K562 (cell line): ENCODE data around the gene HMCN1. TPM values are rescaled to one million over a fixed set of nuclear protein-coding genes. Genes with fewer than 3 reads are reported as not detected.

Source experiments
- ATAC-seq: fragments of 200-7000 bp; cut with Tn5 transposase; 3 replicates; pipeline ENCODE4 v1.9.1; 2020; ENCODE audit warnings: moderate library complexity
- BruUV-seq: library from RNA; stranded (reverse); fragments of 400-500 nt; replicated peaks from 2 replicates; lab custom pipeline; 2021; lab: Mats Ljungman, UMichigan
- CTCF ChIA-PET: fragments of 300-600 bp; formaldehyde crosslinking; extraction: SDS; loops from one replicate; lab custom pipeline; 2021; ENCODE audit warnings: low intra/inter-chr PET ratio; lab: Yijun Ruan, JAX
- POLR2A ChIA-PET: fragments of 300-600, 350-650 bp; sonication (Branson Sonifier 250); formaldehyde crosslinking; extraction: SDS; loops from one replicate; lab custom pipeline; 2021; ENCODE audit warnings: antibody characterized with exemption, inconsistent platforms; lab: Yijun Ruan, JAX
- DNase-seq, 4 experiments: peaks; one replicate each; pipeline versions ENCODE4 v3.0.0 to v3.0.0-alpha.2; 2011 to 2018; ENCODE audit warnings: low spot score in 3 of 4, mixed read lengths in 3 of 4; ENCODE audit errors: extremely low read depth in 1 of 4
- FAIRE-seq: peaks from 2 replicates; lab custom pipeline; 2011; peaks lifted over from hg19 to GRCh38; lab: Jason Lieb, UNC
- H2AFZ ChIP-seq: 2 replicates; pipeline ENCODE4 v1.6.0; 2011; ENCODE audit warnings: low read depth, low read length, control low read depth, inconsistent platforms
- H3K27ac ChIP-seq: fragments of 200-600 bp; 3 replicates; pipeline ENCODE4 v1.8.0; 2011; ENCODE audit warnings: low read depth, mild to moderate bottlenecking, control low read depth, inconsistent platforms, low read length, moderate library complexity, mixed read lengths; ENCODE audit errors: extremely low read depth
- H3K27me3 ChIP-seq, 2 experiments: fragments of 300-600 bp in 1 of 2; 2 replicates in 1 of 2; 3 replicates in 1 of 2; pipeline versions ENCODE4 v1.6.0 to v1.8.0; 2011; ENCODE audit warnings: inconsistent platforms in 2 of 2, low read length in 2 of 2, mild to moderate bottlenecking in 1 of 2, mixed read lengths in 1 of 2, moderate library complexity in 1 of 2; ENCODE audit not compliant: control insufficient read depth in 2 of 2, insufficient read depth in 2 of 2
- H3K36me3 ChIP-seq: fragments of 300-600 bp; 3 replicates; pipeline ENCODE4 v1.8.0; 2011; ENCODE audit warnings: mild to moderate bottlenecking, low read length, inconsistent platforms; ENCODE audit not compliant: control insufficient read depth, insufficient read depth
- H3K4me1 ChIP-seq, 2 experiments: fragments of 200-600 bp in 1 of 2; replicated peaks in 1 of 2; 2 replicates in 1 of 2; 3 replicates in 1 of 2; pipeline versions ENCODE4 v1.5.1 to v1.8.0; 2011; ENCODE audit warnings: inconsistent platforms in 2 of 2, low read length in 2 of 2, mild to moderate bottlenecking in 1 of 2, mixed read lengths in 1 of 2, moderate library complexity in 1 of 2; ENCODE audit not compliant: control insufficient read depth in 2 of 2, insufficient read depth in 2 of 2
- H3K4me2 ChIP-seq: 2 replicates; pipeline ENCODE4 v1.6.1; 2011; ENCODE audit warnings: low read length, control low read depth, inconsistent platforms, mixed read lengths; ENCODE audit not compliant: insufficient read depth
- H3K4me3 ChIP-seq: fragments of 200-600 bp; sonication (generic), shearing (Covaris generic); 2 replicates; pipeline ENCODE4 v1.5.1; 2016; ENCODE audit warnings: control low read depth, inconsistent platforms
- H3K79me2 ChIP-seq: fragments of 200-600 bp; 3 replicates; pipeline ENCODE4 v1.8.0; 2011; ENCODE audit warnings: low read length, inconsistent platforms; ENCODE audit not compliant: control insufficient read depth, insufficient read depth
- H3K9ac ChIP-seq, 2 experiments: 2 replicates each; pipeline versions ENCODE4 v1.6.0 to v1.6.1; 2011; ENCODE audit warnings: low read depth in 2 of 2, low read length in 2 of 2, control low read depth in 1 of 2, inconsistent platforms in 1 of 2, mild to moderate bottlenecking in 1 of 2, mixed read lengths in 1 of 2; ENCODE audit not compliant: insufficient read depth in 1 of 2
- H3K9me1 ChIP-seq: one replicate; pipeline ENCODE4 v1.6.0; 2011; ENCODE audit warnings: inconsistent platforms, mild to moderate bottlenecking, low read length, moderate library complexity; ENCODE audit not compliant: control insufficient read depth, insufficient read depth
- H3K9me3 ChIP-seq: replicated peaks from 2 replicates; pipeline ENCODE4 v1.5.1; 2011; ENCODE audit warnings: low read depth, low read length, inconsistent platforms; ENCODE audit not compliant: control insufficient read depth, insufficient read depth
- H4K20me1 ChIP-seq: replicated peaks from 2 replicates; pipeline ENCODE4 v1.6.1; 2011; ENCODE audit warnings: low read length, inconsistent platforms, mixed read lengths; ENCODE audit not compliant: control insufficient read depth, insufficient read depth
- BCL6 ChIP-seq: fragments of 250-450 bp; sonication (Bioruptor Pico); IDR thresholded peaks from 2 replicates; pipeline ENCODE4 v1.4.0; 2020
- DACH1 ChIP-seq: fragments of 450-650 bp; IDR thresholded peaks from 2 replicates; pipeline ENCODE4 v1.6.1; 2018; ENCODE audit not compliant: partially characterized antibody
- LCOR ChIP-seq: sonication (generic); formaldehyde crosslinking; IDR thresholded peaks from 2 replicates; pipeline ENCODE4 v1.8.0; 2022; ENCODE audit warnings: mild to moderate bottlenecking, missing genetic modification reagents
- MIER1 ChIP-seq: fragments of 450-650 bp; IDR thresholded peaks from 2 replicates; pipeline ENCODE4 v1.6.1; 2016; ENCODE audit warnings: antibody characterized with exemption, mild to moderate bottlenecking, low read depth
- ZC3H8 ChIP-seq: fragments of 450-650 bp; IDR thresholded peaks from 2 replicates; pipeline ENCODE4 v1.6.1; 2017
- WGBS: fragments of 100-300 bp; shearing (Covaris generic); methylation state at CpG from one replicate; pipeline ENCODE4 v1.1.6; 2016; ENCODE audit warnings: low coverage, mixed read lengths; ENCODE audit not compliant: insufficient coverage; ENCODE audit errors: missing lambda C conversion rate; 5-methylcytosine and 5-hydroxymethylcytosine counted together
- in situ Hi-C: fragments of 300-500 bp; cut with MboI; formaldehyde crosslinking; loops from 4 replicates; pipeline ENCODE4 v1.15.0; 2018; ENCODE audit warnings: inconsistent platforms, mixed read lengths
- intact Hi-C: fragments of 100-400 bp; cut with micrococcal nuclease; formaldehyde crosslinking; loops from 2 replicates; pipeline ENCODE4 v1.14.2; 2022
- polyA plus RNA-seq, 8 experiments: library from polyadenylated mRNA; depleted of rRNA in 4 of 8; stranded (reverse) in 5 of 8; unstranded in 3 of 8; fragments of >200 nt; fragmentation: Nextera tagmentation in 2 of 8; fragmentation: Illumina TruSeq in 1 of 8; extraction: Ambion mirVana in 2 of 8; extraction: Trizol in 1 of 8; gene quantifications; 2 replicates each; pipeline versions ENCODE4 v1.2.1 to v1.2.3, GENCODE V29; 2011 to 2014; ENCODE audit warnings: inconsistent platforms in 1 of 8, missing spikeins in 1 of 8
- total RNA-seq, 7 experiments: library from RNA; depleted of rRNA in 6 of 7; stranded (reverse); fragments of >200 nt in 6 of 7; fragmentation: Illumina TruSeq in 2 of 7; extraction: Trizol in 2 of 7; gene quantifications; 2 replicates each; pipeline versions ENCODE4 v1.2.1 to v1.2.3, GENCODE V29; 2011 to 2021; ENCODE audit warnings: low replicate concordance in 1 of 7
- TF ChIP-seq, protein P1 (sequence below), 2 experiments: fragments of 450-650 bp in 1 of 2; IDR thresholded peaks; 2 replicates each; pipeline ENCODE4 v1.6.1; 2011 to 2017; ENCODE audit warnings: low read depth in 2 of 2, antibody characterized with exemption in 1 of 2, borderline replicate concordance in 1 of 2, low read length in 1 of 2, mild to moderate bottlenecking in 1 of 2, mixed read lengths in 1 of 2; ENCODE audit not compliant: control insufficient read depth in 1 of 2

HMCN1 gene
- total and polyA plus RNA-seq, 9 of the 15 experiments (the other 6 are each of a cell fraction or from before 2014, with no cell fraction given), result 0.07 to 0.36 (median 0.21) TPM

GRCh38 chr1:185786524-185786923 lies 52.3 kb downstream of the HMCN1 start:
- 0% methylated on average over 3 of the region's 3 CpGs for WGBS
- in situ Hi-C loops (no loop called here), intact Hi-C loops (no loop called here)
- FAIRE-seq (no peak), DNase-seq (no peak), ATAC-seq (no peak)
- no peak overlapping the region for H3K4me2 ChIP-seq
- POLR2A ChIA-PET, result no interaction called here
- H3K9me1 ChIP-seq, result no peaks in the 10 kb centered on the region
- no peaks in the 10 kb centered on the region for H4K20me1 ChIP-seq
- no peak overlapping the region for H3K4me3 ChIP-seq
- no peaks in the 10 kb centered on the region; a peak in 1 of 5 replicates for H3K4me1 ChIP-seq
- H3K79me2 ChIP-seq, result no peaks in the 10 kb centered on the region
- H3K27ac ChIP-seq, result no peak overlapping the region
- no peak overlapping the region for H2AFZ ChIP-seq
- H3K9ac ChIP-seq, result no peak overlapping the region
- H3K9me3 ChIP-seq, result no peaks in the 10 kb centered on the region
- CTCF ChIA-PET, result no interaction called here
- TF ChIP-seq BCL6 (CRISPR knock-in tag) (no peak), MIER1 (no peak), ZC3H8 (no peak), LCOR (CRISPR knock-in tag) (no peak), DACH1 (no peak)
- TF ChIP-seq, protein P1, sequence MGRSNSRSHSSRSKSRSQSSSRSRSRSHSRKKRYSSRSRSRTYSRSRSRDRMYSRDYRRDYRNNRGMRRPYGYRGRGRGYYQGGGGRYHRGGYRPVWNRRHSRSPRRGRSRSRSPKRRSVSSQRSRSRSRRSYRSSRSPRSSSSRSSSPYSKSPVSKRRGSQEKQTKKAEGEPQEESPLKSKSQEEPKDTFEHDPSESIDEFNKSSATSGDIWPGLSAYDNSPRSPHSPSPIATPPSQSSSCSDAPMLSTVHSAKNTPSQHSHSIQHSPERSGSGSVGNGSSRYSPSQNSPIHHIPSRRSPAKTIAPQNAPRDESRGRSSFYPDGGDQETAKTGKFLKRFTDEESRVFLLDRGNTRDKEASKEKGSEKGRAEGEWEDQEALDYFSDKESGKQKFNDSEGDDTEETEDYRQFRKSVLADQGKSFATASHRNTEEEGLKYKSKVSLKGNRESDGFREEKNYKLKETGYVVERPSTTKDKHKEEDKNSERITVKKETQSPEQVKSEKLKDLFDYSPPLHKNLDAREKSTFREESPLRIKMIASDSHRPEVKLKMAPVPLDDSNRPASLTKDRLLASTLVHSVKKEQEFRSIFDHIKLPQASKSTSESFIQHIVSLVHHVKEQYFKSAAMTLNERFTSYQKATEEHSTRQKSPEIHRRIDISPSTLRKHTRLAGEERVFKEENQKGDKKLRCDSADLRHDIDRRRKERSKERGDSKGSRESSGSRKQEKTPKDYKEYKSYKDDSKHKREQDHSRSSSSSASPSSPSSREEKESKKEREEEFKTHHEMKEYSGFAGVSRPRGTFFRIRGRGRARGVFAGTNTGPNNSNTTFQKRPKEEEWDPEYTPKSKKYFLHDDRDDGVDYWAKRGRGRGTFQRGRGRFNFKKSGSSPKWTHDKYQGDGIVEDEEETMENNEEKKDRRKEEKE (IDR thresholded peaks at IDR 0.05; ENCODE audit: borderline replicate concordance in 1 of 2, control insufficient read depth in 1 of 2, low read depth in 2 of 2, low read length in 1 of 2), result no peak
- H3K27me3 ChIP-seq, result no peaks in the 10 kb centered on the region
- H3K36me3 ChIP-seq, result no peaks in the 10 kb centered on the region
- no TSS peak for BruUV-seq
